COLO668 (cell line): ENCODE measurements around the gene ELL3.
"Not testable (repeated sequence)": the region's sequence is repeated elsewhere in the genome, so short reads cannot be mapped to it uniquely, and the experiment has no call there.

Experiments used
- DNase-seq: peaks from one replicate; lab custom pipeline; 2025; ENCODE audit not compliant: unreplicated experiment; lab: John Stamatoyannopoulos, UW

The ELL3 gene, protein sequence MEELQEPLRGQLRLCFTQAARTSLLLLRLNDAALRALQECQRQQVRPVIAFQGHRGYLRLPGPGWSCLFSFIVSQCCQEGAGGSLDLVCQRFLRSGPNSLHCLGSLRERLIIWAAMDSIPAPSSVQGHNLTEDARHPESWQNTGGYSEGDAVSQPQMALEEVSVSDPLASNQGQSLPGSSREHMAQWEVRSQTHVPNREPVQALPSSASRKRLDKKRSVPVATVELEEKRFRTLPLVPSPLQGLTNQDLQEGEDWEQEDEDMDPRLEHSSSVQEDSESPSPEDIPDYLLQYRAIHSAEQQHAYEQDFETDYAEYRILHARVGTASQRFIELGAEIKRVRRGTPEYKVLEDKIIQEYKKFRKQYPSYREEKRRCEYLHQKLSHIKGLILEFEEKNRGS

DNA sequence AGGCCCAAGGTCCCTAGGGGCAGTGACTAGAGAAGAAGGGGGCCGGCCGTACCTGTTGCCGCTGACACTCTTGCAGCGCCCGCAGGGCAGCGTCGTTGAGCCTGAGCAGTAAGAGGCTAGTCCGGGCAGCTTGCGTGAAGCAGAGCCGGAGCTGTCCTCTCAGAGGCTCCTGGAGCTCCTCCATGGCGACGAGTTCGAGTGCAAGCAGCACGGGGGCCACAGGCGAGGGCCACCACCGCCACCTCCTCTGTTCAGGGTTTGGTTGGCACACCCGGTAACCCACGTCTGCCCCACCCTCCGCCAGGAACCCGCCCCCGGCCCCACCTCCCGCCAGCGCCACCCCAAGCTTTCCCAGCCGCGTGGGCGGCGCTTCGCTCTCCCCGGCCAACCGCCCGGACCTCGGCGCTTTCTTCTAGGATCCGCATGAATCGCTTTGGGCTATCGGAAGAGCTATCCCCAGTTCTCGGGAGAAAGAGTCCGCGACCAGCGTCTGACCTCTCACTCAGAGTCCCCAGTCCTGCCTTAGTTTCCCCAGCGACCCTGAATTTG is at the start of gene ELL3:
Gene ELL3 (minus strand): TSS at position 249 of the 549 bp plus-strand sequence. CDS start 65 bp downstream, at position 184.
- peak; percentile 87 for DNase-seq

DNA sequence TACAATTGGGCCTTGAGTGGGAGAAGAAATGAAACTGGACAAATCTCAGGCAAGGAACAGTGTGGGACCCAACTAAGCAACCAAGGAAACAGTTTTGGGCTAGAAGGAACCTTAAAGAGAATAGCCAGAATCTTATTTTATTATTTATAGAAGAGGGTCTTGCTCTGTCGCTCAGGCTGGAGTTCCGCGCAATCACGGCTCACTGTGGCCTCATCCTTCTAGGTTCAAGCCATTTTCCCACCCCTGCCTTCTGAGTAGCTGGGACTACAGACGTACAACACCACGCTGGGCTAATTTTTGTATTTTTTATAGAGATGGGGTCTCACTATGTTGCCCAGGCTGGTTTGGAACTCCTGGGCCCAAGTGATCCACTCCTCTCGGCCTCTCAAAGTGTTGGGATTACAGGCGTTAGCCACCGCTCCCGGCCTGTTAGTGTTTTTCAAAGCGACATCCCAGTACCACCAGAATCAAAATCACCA is 49.3 kb upstream of the ELL3 start:
- DNase-seq: no peak

DNA sequence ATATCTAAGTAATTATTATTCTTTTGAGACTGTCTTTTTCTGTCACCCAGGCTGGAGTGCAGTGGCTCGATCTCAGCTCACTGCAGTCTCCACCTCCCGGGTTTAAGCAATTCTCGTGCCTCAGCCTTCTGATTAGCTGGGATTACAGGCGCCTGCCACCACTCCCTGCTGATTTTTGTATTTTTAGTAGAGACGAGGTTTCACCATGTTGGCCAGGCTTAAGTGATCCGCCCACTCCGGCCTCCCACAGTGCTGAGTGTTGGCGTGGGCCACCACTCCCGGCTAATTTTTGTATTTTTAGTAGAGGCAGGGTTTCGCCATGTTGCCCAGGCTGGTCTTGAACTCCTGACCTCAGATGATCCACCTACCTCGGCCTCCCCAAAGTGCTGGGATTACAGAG is 48.5 kb upstream of the ELL3 start:
- not testable (repeated sequence) for DNase-seq

DNA sequence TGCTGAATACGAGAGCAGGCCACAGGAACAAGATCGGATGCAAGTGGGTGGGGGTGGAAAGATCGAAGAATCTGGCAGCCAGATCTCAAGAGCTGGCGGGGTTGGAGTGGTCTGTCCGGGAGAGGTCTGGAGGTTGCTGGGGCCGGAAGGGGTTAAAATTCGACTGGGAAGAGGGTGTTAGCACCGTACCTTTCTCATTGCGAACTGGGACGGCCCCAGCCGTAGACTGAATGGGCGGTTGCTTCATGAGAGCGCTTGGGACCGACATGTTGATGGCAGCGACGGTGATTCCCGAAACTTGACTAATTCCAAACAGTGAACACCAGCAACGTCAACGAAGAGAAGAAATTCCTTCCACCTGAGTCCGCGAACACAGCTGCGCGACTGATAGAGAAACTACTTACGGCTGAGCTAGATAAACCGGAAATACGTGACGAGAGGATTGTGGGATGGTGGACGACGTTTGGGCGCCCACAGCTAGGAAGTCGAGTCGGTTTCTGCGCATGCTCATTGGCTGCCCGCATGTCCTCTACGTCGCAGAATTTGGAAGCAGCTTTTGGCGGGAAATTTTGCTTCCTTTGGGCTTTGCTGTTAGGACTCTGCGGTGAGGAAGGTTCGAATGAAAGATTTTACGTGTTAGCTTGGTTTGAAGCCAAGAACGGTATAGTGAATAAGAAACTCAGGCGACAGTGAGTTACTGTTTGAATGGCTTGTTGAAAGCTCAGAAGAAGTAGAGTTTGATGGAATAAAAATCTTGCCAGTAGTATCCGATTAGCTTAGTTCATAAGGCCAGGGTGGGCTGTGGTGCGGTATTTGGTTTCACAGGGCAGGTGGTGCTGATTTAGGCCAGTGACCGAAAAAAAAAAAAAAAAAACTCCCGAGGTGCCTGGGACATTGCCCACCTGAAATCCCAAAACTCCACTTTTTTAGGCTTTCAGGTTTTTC is 47.8 kb upstream of the ELL3 start, which contains the start of gene MFAP1:
Gene MFAP1 (minus strand): TSS at position 389 of the 945 bp plus-strand sequence. CDS start 121 bp downstream, at position 268.
- peak; percentile 93 for DNase-seq

DNA sequence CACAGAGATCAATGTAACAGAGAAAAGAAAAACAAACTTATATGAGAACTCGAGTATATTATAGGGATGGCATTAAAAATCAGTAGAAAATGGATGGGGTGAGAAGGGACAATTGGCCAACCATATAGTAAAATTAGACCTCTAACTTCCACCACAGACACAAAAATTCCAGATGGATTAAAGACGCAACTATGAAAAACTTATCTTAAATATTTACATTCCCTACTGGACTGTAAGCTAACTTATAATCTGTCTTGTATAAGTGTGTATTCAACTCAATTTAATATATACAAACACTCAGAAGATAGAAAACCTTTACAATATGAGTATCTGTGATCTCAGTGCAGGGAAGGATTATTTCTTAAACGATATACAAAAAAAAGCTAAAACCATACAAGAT is 44.7 kb upstream of the ELL3 start:
- no peak for DNase-seq

DNA sequence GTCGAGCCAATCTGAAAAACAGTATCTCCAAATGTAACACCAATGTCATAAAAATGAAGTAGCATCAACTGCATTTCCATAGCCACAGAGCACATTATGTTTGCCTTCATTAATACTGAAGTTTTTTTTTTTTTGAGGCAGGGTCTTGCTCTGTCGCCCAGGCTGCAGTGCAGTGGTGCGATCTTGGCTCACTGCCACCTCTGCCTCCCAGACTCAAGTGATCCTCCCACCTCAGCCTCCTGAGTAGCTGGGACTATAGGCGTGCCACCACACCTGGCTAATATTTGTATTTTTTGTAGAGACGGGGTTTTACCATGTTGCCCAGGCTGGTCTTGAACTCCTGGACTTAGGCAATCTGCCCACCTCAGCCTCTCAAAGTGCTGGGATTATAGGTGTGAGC is 38.3 kb upstream of the ELL3 start:
- DNase-seq: not testable (repeated sequence)

DNA sequence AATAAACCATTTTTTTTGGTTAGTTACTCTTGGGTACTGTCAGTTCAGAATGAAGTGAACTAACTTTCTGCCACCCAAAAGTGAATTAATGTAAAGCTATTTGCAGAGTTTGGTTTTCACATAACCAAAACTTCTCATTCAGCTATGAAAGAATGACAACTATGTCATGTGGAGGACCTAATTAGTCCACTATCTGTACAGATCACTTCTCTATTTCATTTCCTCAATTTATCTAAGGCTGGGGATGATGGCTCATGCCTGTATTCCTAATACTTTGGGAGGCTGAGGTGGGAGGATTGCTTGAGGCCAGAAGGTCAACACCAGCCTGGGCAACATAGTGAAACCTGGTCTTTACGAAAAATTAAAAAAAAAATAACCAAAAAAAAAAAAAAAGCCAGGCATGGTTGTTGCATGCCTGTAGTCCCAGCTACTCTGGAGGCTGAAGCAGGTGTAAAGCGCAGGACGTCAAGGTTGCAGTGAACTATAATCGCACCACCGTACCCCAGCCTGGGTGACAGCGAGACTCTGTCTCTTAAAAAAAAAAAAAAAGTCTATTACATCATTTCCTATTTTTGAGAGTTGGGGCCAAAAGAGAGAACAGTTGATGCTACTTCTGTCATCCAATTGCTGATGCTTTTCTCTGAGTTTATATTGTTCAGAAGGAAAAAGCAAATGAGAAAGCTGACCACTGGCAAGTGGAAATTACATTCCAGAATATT is 32.4 kb upstream of the ELL3 start:
- DNase-seq: no peak

DNA sequence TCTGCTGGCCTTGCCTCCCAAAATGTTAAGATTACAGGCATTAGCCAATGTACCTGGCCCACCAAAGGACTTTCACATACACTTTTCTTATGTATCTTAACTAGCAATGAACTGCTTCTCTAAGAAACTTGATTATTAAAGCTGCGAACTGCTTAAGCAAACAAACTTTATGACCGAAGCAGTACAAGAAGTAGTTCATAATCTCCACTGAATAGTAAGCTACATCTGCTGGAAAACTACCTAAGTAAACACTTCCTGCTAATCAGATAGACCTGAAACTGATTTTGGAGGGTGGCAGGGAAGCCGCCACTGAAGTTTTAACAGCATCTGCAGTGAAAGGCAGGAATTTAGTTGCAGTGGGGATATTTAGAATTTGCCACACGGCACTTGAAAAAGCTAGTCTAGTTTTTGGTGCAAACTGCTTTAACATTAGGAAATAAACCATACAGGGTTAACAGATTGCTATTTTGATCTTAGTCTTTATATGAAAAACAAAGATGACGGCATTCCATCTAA is 31.7 kb upstream of the ELL3 start:
- DNase-seq: no peak

DNA sequence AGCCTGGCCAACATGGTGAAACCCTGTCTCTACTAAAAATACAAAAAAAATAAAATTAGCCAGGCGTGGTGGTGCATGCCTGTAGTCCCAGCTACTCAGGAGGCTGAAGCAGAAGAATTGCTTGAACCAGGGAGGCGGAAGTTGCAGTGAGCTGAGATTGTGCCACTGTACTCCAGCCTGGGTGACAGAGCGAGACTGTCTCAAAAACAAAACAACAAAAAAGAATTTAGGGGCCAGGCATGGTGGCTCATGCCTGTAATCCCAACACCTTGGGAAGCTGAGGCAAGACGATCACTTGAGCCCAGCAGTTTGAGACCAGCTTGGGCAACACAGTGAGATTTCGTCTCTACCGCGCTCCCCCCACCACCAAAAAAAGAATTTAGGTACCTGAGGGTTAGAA is 25.9 kb upstream of the ELL3 start:
- DNase-seq: not testable (repeated sequence)

DNA sequence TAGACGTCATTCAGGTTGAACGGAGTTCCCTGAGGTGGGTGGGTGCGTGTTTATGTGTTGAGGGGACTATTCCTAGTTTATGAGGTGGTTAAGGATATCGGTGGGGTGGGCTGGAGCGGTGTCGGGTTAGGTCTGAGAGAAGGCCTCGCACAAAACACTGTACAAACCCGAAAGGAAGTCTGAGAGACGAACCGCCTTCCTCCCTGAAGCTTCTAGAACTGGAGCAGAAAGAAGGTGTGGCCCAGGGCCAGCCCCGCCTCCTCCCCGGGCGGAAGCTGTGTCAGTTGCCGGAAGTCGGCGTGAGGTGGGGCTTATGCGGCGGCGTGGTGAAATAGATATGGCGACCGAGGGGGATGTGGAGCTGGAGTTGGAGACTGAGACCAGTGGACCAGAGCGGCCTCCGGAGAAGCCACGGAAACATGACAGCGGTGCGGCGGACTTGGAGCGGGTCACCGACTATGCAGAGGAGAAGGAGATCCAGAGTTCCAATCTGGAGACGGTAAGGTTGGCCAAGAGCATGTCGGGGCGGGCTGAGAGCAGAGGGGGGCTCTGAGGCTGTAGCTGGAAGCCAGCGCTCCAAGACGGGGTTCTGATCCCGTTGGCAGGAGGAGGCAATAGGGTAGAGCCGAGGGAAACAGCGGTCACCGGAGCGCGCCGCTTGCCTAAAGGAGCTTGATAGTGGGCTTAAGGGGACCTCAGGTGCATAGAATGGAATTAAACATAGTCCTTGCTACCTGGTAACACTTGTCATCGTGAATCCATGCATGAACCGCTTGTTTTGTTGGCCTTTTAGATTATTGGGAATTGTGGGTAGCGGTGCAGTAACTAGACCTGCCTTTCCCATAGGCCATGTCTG is 23.7 kb upstream of the ELL3 start, which contains the start of gene HYPK:
Gene HYPK (plus strand): TSS at position 314 of the 856 bp plus-strand sequence. CDS start 24 bp downstream, at position 338.
- DNase-seq: peak; percentile 91

DNA sequence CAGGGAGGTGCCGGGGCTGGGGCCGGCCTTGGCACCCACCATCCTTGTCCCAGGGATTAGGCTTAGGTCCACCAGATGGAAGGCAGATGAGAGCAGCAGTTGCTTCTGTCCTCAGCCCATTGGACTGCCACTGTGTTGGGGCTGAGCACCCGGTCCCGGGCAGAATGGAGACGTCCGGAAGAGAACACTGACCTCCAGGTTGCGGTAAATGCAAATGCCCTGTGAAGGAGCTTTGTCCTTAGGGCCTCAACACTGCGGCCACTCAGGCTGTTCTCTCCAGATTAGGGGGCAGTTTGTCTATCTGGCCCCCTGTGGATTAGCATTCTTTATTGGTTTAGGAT is 23.1 kb upstream of the ELL3 start, which contains the start of gene SERINC4:
Gene SERINC4 (minus strand): TSS at position 276 of the 341 bp plus-strand sequence. CDS start 234 bp downstream, at position 42.
- peak; percentile 37 for DNase-seq

DNA sequence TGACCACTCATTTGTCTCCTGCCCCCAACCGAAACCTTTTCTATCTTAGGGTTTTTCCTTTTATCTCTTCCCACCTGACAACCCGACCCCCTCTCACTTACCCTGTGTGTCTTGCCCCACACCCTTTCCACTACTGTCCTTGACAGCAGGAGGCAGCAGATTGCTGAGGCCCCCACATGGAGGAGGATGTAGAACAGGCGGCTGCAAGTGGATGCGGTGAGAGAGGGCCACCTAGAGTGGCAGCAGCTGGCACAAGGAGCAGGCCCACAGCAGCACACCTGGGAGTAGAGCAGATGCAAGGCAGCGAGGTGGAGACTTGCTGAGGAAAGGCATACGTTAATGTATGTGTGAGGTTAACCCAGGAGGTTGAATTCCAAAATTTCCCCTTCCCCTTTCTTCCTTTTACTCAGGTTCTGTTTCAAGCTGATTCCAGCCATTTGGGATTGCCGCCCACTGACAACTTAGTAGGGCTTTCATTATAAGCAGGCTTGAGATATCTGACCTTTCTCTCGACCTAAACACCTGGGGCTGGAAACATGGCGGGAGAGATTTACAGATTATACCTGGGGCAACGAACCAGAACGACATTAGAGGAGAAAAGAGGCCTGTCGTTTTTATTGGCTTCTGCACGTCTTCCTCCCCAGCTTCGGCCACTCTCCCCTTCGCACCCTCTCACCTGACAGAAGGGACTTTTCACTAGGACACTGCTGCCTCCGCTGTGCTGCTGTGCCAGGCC is 22.6 kb upstream of the ELL3 start:
- DNase-seq: peak; percentile 83

DNA sequence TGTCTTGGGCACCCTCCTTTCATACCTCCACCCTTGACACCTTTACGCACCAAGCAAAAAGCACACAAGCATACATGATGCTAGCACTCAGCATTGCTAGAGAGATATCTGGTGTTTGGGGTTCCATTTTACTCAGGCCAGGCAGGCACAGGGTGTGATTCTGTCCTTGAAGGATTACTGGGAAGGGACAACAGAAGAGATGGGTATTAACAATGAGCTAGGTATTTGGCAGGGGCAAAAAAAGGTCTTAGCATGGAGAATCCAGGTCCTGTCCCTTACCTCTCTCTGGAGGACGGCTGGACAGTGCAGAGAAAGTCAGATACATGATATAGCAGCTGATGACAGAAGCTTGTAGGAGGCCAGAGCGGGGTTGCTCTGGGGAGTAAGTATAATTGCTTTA is 19.8 kb upstream of the ELL3 start:
- DNase-seq: no peak

DNA sequence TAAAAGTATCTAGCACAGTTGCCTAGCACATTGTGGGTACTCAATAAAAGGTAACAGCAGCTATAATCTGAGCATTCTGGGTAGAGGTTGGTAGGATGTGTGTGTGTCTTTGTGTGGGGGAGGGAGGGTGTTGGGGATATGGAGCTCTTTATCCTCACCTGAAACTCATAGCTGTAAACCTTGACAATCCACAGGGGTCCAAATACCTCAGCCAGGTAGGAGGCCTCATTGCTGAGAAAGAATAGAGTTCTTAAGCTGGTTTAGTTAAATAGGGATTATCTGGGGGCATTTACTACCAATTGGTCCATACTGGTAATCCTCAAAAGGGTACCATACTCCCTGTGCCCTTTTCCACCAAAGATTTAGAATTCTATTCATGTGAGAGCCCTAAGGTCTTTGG is 19.2 kb upstream of the ELL3 start:
- no peak for DNase-seq

DNA sequence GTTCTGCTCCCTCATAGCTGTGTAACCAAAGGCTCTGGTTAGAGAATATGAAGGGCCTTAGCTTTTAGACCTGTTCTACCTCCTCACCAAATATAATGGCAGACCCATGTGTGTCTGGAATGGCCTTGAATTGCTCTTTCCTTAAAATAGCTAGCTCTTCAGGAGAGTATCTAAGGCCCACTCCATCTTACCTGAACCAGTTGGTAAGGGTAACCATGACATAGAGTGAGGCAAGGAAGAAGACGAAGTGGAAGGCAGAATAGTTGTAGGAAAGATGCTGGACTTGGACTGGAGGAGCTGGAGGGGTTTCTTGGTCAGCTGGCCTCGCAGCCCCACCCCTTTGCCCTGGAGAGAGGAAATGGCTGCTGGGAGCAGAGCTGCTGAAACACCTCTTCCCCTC is 18.4 kb upstream of the ELL3 start:
- no peak for DNase-seq

DNA sequence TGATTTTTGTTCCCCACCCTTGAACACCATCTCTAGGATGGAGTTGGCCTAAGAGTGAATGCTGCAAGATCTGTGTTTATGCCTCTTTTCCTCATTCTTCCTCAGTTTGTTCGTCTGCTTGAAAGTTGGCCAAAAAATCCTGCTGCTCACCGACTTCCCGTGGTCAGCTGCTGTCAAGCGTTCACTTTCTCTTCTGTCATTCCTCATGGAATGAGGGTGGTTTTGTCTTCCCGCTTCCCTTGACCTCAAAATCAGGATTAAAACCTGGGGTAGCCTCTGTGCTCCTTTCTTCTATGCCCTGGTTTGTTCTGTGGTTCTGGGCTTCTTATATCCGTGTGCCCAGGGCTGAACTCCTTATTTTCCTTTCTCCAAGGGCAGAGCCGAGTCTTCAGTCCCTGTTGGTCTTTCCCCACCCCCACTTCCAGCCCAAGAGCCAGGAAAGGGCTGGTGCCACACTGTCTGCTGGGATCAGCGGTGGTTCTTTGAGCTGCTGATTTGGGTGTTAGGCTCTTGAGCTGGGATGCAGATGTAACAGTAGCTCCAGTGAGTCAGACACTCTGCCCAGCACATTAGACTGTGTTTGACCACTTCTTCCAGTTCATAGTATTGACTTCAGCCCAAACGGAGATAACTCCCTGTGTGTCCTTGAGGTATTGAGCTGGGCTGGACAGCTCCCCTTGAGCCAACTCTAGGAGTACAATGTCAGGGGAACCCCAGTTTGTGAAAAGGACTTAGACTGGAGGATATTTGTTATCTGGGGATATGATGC is 17.7 kb upstream of the ELL3 start:
- DNase-seq: no peak

DNA sequence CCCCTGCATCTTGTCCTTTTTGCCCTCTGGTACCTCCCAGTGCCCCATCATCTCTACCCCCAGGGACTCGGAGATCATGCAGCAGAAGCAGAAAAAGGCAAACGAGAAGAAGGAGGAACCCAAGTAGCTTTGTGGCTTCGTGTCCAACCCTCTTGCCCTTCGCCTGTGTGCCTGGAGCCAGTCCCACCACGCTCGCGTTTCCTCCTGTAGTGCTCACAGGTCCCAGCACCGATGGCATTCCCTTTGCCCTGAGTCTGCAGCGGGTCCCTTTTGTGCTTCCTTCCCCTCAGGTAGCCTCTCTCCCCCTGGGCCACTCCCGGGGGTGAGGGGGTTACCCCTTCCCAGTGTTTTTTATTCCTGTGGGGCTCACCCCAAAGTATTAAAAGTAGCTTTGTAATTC is 16.9 kb upstream of the ELL3 start:
- no peak for DNase-seq
